Sigmoid colon (tissue), 4 donors: ENCODE results near the gene MSI1.

Experiments
- POLR2A ChIP-seq, 2 donors: fragments of 450-650 bp; IDR thresholded peaks; one replicate each; pipeline ENCODE4 v1.6.1; 2016; ENCODE audit warnings: antibody characterized with exemption in 2 of 2, mild to moderate bottlenecking in 2 of 2, moderate library complexity in 2 of 2
- POLR2AphosphoS5 ChIP-seq, 4 donors: sonication (generic); formaldehyde crosslinking; IDR thresholded peaks; one replicate each; pipeline ENCODE4 v1.6.1; 2017; ENCODE audit warnings: antibody characterized with exemption in 4 of 4
- TF ChIP-seq, protein P1 (sequence below), 4 experiments: fragments of 450-650 bp in 3 of 4; fragments of 200-600 bp in 1 of 4; IDR thresholded peaks; one replicate each; pipeline ENCODE4 v1.5.1; 2016 to 2019; ENCODE audit warnings: antibody characterized with exemption in 4 of 4, mild to moderate bottlenecking in 3 of 4, moderate library complexity in 2 of 4

DNA sequence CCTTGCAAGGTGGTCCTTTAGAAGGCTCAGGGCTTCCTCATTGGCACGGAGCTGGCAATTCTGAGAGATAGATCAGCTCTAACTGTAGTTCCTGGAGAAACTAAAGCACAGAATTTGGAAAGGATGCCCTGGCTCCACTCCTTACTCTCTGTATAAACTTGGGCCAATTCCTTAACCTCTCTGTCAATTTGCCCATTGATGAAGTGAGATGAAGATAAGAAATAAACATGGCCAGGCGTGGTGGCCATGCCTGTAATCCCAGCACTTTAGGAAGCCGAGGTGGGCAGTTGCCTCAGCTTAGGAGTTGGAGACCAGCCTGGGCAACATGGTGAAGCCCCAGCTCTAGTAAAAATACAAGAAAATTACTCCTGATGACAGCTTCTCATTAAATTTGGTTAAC lies 34.9 kb upstream of the MSI1 start:
- TF ChIP-seq, protein P1, sequence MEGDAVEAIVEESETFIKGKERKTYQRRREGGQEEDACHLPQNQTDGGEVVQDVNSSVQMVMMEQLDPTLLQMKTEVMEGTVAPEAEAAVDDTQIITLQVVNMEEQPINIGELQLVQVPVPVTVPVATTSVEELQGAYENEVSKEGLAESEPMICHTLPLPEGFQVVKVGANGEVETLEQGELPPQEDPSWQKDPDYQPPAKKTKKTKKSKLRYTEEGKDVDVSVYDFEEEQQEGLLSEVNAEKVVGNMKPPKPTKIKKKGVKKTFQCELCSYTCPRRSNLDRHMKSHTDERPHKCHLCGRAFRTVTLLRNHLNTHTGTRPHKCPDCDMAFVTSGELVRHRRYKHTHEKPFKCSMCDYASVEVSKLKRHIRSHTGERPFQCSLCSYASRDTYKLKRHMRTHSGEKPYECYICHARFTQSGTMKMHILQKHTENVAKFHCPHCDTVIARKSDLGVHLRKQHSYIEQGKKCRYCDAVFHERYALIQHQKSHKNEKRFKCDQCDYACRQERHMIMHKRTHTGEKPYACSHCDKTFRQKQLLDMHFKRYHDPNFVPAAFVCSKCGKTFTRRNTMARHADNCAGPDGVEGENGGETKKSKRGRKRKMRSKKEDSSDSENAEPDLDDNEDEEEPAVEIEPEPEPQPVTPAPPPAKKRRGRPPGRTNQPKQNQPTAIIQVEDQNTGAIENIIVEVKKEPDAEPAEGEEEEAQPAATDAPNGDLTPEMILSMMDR (IDR thresholded peaks at IDR 0.05): no peak
- TF ChIP-seq POLR2AphosphoS5 (IDR thresholded peaks at IDR 0.05) (no peak), POLR2A (IDR thresholded peaks at IDR 0.05) (no peak)
